HG02840 (cell line): ENCODE results near the gene GOLGA2.
"Not testable (repeated sequence)": the region's sequence is repeated elsewhere in the genome, so short reads cannot be mapped to it uniquely, and the experiment has no call there.

Source experiments
- ATAC-seq: cut with Tn5 transposase; IDR thresholded peaks from one replicate; pipeline ENCODE4 v1.9.1; 2021; ENCODE audit warnings: mild to moderate bottlenecking, moderate library complexity, moderate number of reproducible peaks; ENCODE audit not compliant: unreplicated experiment, low FRiP score

The GOLGA2 gene

GRCh38 chr9:128293091-128293490 lies 17.3 kb upstream of the GOLGA2 start:
- ATAC-seq: no peak

GRCh38 chr9:128292009-128292408 lies 16.2 kb upstream of the GOLGA2 start:
- ATAC-seq: no peak

GRCh38 chr9:128288273-128289004 lies 12.6 kb upstream of the GOLGA2 start:
- ATAC-seq: no peak

- ATAC-seq: no peak
Observed at GRCh38 chr9:128286440-128286839, 10.6 kb upstream of the GOLGA2 start.

- no peak for ATAC-seq
Observed at GRCh38 chr9:128285033-128285784, 9.4 kb upstream of the GOLGA2 start.

- no peak for ATAC-seq
Observed at GRCh38 chr9:128282500-128282899, 6.7 kb upstream of the GOLGA2 start.

GRCh38 chr9:128280084-128280622 lies 4.3 kb upstream of the GOLGA2 start:
- ATAC-seq: no peak

- ATAC-seq: not testable (repeated sequence)
Observed at GRCh38 chr9:128279088-128280073, 3.6 kb upstream of the GOLGA2 start.

GRCh38 chr9:128276574-128277270 lies 915 bp upstream of the GOLGA2 start:
- no peak for ATAC-seq

- peak; percentile 96 for ATAC-seq
Observed at GRCh38 chr9:128276008-128276573, 284 bp upstream of the GOLGA2 start, which contains the start of gene SWI5. Gene SWI5 (plus strand): TSS chr9:128276276.

GRCh38 chr9:128274245-128274644 lies 1.6 kb downstream of the GOLGA2 start:
- ATAC-seq: no peak

GRCh38 chr9:128271512-128271911 lies 4.3 kb downstream of the GOLGA2 start:
- no peak for ATAC-seq

GRCh38 chr9:128271112-128271511 lies 4.7 kb downstream of the GOLGA2 start:
- ATAC-seq: no peak

GRCh38 chr9:128266868-128267590 lies 8.8 kb downstream of the GOLGA2 start:
- ATAC-seq: no peak

- ATAC-seq: no peak
Observed at GRCh38 chr9:128265348-128265847, 10.4 kb downstream of the GOLGA2 start.

GRCh38 chr9:128262687-128263086 lies 13.1 kb downstream of the GOLGA2 start:
- ATAC-seq: no peak

GRCh38 chr9:128260340-128260739 lies 15.5 kb downstream of the GOLGA2 start:
- ATAC-seq: no peak

GRCh38 chr9:128259156-128259555 lies 16.7 kb downstream of the GOLGA2 start:
- ATAC-seq: no peak

GRCh38 chr9:128258326-128258725 lies 17.5 kb downstream of the GOLGA2 start:
- ATAC-seq: no peak
